ENCODE measurements around the gene TCTA.

The TCTA gene

GRCh38 chr3:49417516-49418120 lies 5.4 kb downstream of the TCTA start:
- TF ChIP-seq, protein P1, sequence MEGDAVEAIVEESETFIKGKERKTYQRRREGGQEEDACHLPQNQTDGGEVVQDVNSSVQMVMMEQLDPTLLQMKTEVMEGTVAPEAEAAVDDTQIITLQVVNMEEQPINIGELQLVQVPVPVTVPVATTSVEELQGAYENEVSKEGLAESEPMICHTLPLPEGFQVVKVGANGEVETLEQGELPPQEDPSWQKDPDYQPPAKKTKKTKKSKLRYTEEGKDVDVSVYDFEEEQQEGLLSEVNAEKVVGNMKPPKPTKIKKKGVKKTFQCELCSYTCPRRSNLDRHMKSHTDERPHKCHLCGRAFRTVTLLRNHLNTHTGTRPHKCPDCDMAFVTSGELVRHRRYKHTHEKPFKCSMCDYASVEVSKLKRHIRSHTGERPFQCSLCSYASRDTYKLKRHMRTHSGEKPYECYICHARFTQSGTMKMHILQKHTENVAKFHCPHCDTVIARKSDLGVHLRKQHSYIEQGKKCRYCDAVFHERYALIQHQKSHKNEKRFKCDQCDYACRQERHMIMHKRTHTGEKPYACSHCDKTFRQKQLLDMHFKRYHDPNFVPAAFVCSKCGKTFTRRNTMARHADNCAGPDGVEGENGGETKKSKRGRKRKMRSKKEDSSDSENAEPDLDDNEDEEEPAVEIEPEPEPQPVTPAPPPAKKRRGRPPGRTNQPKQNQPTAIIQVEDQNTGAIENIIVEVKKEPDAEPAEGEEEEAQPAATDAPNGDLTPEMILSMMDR (IDR thresholded peaks at IDR 0.05; ENCODE audit: low read depth, low read length): no peak
- TF ChIP-seq, protein P2, sequence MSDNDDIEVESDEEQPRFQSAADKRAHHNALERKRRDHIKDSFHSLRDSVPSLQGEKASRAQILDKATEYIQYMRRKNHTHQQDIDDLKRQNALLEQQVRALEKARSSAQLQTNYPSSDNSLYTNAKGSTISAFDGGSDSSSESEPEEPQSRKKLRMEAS (IDR thresholded peaks at IDR 0.05; ENCODE audit: low read depth, low read length): no peak
- TF ChIP-seq MYC (IDR thresholded peaks at IDR 0.05; ENCODE audit: low read depth, low read length): no peak
- no peak for TF ChIP-seq POLR2A (IDR thresholded peaks at IDR 0.05; ENCODE audit: extremely low read depth, insufficient read length)
- H3K4me3 ChIP-seq (ENCODE audit: low read depth, low read length): no peak overlapping the region
- no peak for DNase-seq (ENCODE audit: low read depth)

GRCh38 chr3:49421890-49422378 lies 9.7 kb downstream of the TCTA start:
- no peak overlapping the region for H3K4me3 ChIP-seq (ENCODE audit: low read depth, low read length)

GRCh38 chr3:49422379-49423248 lies 10.4 kb downstream of the TCTA start, which contains the start of gene AMT:
Gene AMT (minus strand): TSS chr3:49422473. CDS start chr3:49422450, 23 bp downstream.
- TF ChIP-seq MYC (IDR thresholded peaks at IDR 0.05; ENCODE audit: low read depth, low read length) (no peak), POLR2A (IDR thresholded peaks at IDR 0.05; ENCODE audit: extremely low read depth, insufficient read length) (no peak)
- TF ChIP-seq, protein P2 (IDR thresholded peaks at IDR 0.05; ENCODE audit: low read depth, low read length): no peak
- no peak within 1 kb of the TSS for H3K4me3 ChIP-seq (ENCODE audit: low read depth, low read length)
- no peak for DNase-seq (ENCODE audit: low read depth)

More at GRCh38 chr3:49421890-49422378, 9.7 kb downstream of the TCTA start:
- TF ChIP-seq POLR2A (IDR thresholded peaks at IDR 0.05; ENCODE audit: extremely low read depth, insufficient read length): no peak
- TF ChIP-seq, protein P2 (IDR thresholded peaks at IDR 0.05; ENCODE audit: low read depth, low read length): no peak
- TF ChIP-seq, protein P1 (IDR thresholded peaks at IDR 0.05; ENCODE audit: low read depth, low read length): no peak
- TF ChIP-seq MYC (IDR thresholded peaks at IDR 0.05; ENCODE audit: low read depth, low read length): no peak
- no peak for DNase-seq (ENCODE audit: low read depth)

- TF ChIP-seq MYC (IDR thresholded peaks at IDR 0.05; ENCODE audit: low read depth, low read length) (no peak), POLR2A (IDR thresholded peaks at IDR 0.05; ENCODE audit: extremely low read depth, insufficient read length) (no peak)
- TF ChIP-seq, protein P1 (IDR thresholded peaks at IDR 0.05; ENCODE audit: low read depth, low read length): no peak
- TF ChIP-seq, protein P2 (IDR thresholded peaks at IDR 0.05; ENCODE audit: low read depth, low read length): no peak
- no peak for DNase-seq (ENCODE audit: low read depth)
- H3K4me3 ChIP-seq (ENCODE audit: low read depth, low read length): no peak overlapping the region
Measured at GRCh38 chr3:49424816-49425215, 12.6 kb downstream of the TCTA start.

- no peak for DNase-seq (ENCODE audit: low read depth)
- TF ChIP-seq POLR2A (IDR thresholded peaks at IDR 0.05; ENCODE audit: extremely low read depth, insufficient read length): no peak
- TF ChIP-seq, protein P2 (IDR thresholded peaks at IDR 0.05; ENCODE audit: low read depth, low read length): no peak
- TF ChIP-seq, protein P1 (IDR thresholded peaks at IDR 0.05; ENCODE audit: low read depth, low read length): no peak
- no peak for TF ChIP-seq MYC (IDR thresholded peaks at IDR 0.05; ENCODE audit: low read depth, low read length)
- no peak overlapping the region for H3K4me3 ChIP-seq (ENCODE audit: low read depth, low read length)
Measured at GRCh38 chr3:49427586-49427985, 15.4 kb downstream of the TCTA start.

Measured in NB4 (cell line).